GM20000 (cell line): ENCODE data around the gene CYP26A1.
A peak's percentile ranks its signal among the peaks of the same experiment; 100 is the strongest.

Source experiments
- DNase-seq: peaks from one replicate; pipeline ENCODE4 v3.0.0; 2012; ENCODE audit warnings: low spot score
- CTCF ChIP-seq: IDR thresholded peaks from 2 replicates; pipeline ENCODE4 v1.5.1; 2012; ENCODE audit warnings: mild to moderate bottlenecking, control low read depth; ENCODE audit errors: extremely low read depth, missing control alignments

Gene CYP26A1

GRCh38 chr10:93075369-93076221, 1.9 kb downstream of the CYP26A1 start:
- no peak for TF ChIP-seq CTCF
- peak; percentile 38 for DNase-seq

- TF ChIP-seq CTCF: no peak
- no peak for DNase-seq
Measured at GRCh38 chr10:93076871-93077270, 3.2 kb downstream of the CYP26A1 start.

GRCh38 chr10:93077860-93078337, 4.2 kb downstream of the CYP26A1 start:
- TF ChIP-seq CTCF: no peak
- no peak for DNase-seq

GRCh38 chr10:93079663-93080349, 6.1 kb downstream of the CYP26A1 start:
- TF ChIP-seq CTCF: no peak
- no peak for DNase-seq

GRCh38 chr10:93080350-93081046, 6.8 kb downstream of the CYP26A1 start:
- DNase-seq: peak; percentile 84
- peak; percentile 51 for TF ChIP-seq CTCF

- no peak for DNase-seq
- no peak for TF ChIP-seq CTCF
Measured at GRCh38 chr10:93081318-93081717, 7.6 kb downstream of the CYP26A1 start.
